ENCODE results near the gene TEKT2.

TEKT2 gene

DNA sequence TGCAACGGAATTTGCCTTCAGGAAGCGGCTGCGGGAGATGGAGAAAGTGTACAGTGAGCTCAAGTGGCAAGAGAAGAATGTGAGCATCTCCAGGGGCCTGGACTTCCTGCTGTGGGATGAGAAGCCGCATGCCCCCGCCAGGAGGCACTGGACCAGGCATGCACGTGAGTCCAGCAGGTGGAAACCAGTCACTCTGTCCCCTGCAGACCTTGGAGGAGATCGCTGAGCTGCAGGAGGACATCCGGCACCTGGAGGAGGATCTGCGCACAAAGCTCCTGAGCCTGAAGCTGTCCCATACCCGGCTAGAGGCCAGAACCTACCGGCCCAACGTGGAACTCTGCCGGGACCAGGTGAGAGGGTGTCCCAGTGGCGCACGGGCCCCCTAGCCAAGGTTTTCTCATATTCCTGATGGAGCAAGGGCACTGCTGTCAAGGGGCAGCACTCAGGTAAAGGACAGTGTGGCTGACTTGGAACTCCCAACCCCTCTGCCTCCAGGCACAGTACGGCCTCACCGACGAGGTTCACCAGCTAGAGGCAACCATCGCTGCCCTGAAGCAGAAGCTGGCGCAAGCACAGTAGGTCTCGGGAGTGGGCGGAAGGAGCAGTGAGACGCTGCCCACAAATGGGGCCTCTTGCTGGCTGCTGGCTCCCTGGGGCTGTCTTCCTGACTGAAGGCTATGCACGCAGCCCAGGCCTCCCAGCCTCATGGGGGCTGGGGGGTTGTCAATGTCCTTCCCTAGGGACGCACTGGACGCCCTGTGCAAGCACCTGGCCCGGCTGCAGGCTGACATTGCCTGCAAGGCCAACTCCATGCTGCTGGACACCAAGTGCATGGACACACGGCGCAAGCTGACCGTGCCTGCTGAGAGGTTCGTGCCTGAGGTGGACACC is 3.6 kb downstream of the TEKT2 start:
- in situ Hi-C loops (cut with HindIII; ENCODE audit: low sequenced_read_pairs): no loop called here

DNA sequence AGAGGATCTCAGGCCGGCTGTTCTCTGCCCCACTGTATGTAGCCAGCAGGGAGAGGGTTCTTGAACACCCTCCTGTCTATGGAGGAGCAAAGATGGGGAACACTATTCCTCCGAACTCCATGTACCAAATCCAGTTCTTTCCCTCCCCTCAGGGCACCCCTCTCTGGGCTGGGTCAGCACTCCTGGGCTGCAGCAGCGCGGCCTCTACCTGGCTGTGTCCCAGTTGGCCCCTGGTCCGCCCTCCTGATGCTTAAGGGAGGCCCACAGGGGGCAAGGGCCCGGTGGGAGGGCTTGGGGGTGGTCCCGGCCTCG is 4.3 kb downstream of the TEKT2 start:
- in situ Hi-C loops (cut with HindIII; ENCODE audit: low sequenced_read_pairs): no loop called here

DNA sequence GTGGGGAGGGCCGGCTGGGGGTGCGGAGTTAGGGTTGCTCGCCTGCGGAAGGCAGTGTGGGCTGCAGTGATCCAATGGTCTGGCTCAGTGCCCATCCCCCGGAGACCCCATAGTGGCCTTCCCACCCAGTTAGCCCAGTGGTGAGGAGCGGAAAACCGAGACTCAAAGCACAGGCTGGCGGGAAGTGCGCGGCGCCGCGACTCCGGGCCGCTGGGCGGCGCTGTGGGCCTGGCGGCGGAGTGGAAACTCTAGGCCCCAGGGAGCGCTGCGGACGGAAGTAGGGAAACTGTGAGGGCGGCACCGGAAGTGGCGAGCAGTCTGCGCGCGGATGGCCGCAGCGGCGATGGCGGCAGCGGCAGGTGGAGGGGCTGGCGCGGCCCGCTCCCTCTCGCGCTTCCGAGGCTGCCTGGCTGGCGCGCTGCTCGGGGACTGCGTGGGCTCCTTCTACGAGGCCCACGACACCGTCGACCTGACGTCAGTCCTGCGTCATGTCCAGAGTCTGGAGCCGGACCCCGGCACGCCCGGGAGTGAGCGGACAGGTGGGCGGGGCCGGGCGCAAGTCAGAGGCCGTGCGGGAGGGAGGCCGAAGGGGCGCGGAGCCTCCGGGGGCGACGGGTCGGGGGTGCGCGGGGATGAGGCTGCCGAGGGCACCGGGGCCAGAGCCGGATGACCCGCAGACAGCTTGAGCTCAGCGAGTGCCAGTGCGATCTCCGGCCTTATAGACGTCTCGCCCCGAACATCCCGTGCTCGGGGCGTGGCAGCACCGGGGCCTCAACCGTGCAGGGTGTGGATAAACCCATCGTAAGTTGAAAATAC is 4.9 kb downstream of the TEKT2 start, which contains the start of gene ADPRS:
Gene ADPRS, plus strand, starts transcription at position 316 of the 816 bp plus-strand sequence. Its CDS starts 13 bp downstream, at position 329.
- in situ Hi-C loops (cut with HindIII; ENCODE audit: low sequenced_read_pairs): no loop called here

DNA sequence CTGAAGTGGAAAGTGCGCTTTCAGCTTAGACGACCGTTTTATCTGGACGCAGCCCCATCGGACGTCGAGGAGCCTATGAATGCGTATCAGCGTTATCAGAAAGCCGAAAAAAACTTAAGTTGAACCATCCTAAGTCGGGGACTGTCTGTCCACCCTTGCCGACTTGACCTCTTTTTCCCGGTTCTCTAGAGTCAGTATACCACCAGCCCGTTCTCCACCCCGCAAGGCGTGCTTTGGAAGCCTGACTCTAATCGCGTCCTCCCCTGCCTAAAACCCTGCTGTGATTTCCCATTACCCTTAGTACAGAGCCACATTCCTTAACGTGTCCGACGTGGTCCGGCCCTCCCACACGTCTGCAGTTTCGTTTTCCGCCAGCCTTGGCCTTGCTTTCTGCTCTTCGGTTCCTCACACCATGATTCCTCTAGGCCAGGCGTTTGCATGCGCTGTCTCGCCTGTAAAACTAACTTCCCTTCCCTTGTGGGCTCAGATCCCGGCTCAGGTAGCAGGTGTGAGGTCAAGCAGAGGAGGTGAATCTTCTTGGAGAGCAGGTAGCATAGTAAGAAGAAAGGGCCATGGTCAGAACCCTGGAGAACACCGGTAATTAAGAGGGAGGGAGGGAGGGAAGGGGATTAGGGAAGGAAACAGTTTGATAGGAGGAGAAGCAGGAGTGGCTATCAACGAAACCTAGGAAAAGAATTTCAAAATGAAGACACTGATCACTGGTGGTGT is 5.7 kb downstream of the TEKT2 start:
- in situ Hi-C loops (cut with HindIII; ENCODE audit: low sequenced_read_pairs): no loop called here

DNA sequence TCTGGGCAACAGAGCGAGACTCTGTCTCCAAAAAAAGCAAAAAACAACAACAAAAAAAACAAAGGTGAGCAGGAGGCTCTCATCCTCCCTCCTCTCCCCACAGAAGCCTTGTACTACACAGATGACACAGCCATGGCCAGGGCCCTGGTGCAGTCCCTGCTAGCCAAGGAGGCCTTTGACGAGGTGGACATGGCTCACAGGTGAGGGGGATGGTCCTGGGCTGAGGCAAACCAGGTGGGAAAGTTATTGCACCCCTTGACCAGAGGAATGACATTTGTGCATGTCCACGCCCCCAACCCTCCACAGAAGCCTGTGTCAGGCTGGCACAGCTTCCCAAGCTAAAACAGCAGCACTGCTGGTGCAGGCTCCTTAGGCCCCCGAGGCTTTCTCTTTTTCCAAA is 7.2 kb downstream of the TEKT2 start:
- in situ Hi-C loops (cut with HindIII; ENCODE audit: low sequenced_read_pairs): no loop called here

DNA sequence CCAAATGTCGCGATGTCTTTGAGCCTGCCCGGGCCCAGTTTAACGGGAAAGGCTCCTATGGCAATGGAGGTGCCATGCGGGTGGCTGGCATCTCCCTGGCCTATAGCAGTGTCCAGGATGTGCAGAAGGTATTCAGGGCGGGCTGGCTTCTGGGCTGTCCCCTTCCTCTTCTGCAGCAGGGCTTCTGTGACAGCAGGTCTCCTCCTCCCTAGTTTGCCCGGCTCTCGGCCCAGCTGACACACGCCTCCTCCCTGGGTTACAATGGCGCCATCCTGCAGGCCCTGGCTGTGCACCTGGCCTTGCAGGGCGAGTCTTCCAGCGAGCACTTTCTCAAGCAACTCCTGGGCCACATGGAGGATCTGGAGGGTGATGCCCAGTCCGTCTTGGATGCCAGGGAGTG is 7.8 kb downstream of the TEKT2 start:
- in situ Hi-C loops (cut with HindIII; ENCODE audit: low sequenced_read_pairs): no loop called here

DNA sequence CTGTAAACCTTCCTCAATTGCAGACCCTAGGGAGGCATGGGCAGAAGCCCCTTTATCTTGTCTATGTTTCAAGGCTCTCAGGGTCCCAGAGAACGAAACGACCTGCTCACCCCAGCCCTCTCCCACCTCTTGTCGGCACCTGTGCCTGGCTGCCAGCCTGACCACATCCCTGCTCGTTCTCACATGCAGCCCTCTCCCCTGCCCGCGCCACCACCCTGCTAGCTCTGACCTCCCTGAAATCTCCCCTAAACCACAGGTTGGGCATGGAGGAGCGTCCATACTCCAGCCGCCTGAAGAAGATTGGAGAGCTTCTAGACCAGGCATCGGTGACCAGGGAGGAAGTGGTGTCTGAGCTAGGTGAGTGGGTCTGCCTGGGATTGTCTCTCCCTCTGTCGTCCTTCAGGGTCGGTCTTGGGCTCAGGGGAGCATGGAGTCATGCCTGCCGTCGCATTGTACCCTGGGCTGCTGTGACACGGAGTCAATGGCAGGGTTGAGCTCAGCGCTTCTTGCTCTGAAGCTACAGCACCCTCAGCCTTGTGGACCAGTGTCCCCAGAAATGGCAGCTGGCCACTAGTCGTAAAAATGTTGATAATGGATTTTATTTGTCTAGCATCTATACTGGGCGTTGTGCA is 8.4 kb downstream of the TEKT2 start:
- in situ Hi-C loops (cut with HindIII; ENCODE audit: low sequenced_read_pairs): no loop called here

DNA sequence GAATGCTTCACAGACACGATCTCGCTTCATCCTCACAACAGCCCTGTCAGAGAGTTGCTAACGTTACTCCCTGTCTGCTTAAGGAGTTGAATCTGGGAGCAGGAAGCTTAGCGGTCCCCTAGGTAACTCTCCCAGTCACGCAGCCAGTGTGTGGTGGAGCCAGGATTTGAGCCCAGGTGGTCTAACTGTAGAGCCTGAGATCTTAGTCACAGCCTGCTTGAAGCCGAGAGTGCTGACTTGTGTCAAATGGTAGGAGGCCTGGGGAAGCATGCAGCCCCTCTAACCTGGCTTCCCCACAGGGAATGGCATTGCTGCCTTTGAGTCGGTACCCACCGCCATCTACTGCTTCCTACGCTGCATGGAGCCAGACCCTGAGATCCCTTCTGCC is 8.9 kb downstream of the TEKT2 start:
- in situ Hi-C loops (cut with HindIII; ENCODE audit: low sequenced_read_pairs): no loop called here

DNA sequence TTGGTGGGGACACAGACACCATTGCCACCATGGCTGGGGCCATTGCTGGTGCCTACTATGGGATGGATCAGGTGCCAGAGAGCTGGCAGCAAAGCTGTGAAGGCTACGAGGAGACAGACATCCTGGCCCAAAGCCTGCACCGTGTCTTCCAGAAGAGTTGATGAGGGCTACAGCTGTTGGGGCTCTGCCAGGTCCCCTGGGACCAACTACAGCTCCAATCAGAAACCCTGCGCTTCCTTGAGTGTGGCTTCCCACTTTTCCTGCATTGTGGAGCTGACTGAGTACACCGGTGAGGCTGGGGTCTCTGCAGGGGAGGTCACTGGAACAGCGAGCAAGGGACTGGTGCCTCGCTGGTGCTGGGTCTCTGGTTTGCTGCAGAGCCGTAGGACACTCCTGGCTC is 9.3 kb downstream of the TEKT2 start:
- in situ Hi-C loops (cut with HindIII; ENCODE audit: low sequenced_read_pairs): no loop called here

DNA sequence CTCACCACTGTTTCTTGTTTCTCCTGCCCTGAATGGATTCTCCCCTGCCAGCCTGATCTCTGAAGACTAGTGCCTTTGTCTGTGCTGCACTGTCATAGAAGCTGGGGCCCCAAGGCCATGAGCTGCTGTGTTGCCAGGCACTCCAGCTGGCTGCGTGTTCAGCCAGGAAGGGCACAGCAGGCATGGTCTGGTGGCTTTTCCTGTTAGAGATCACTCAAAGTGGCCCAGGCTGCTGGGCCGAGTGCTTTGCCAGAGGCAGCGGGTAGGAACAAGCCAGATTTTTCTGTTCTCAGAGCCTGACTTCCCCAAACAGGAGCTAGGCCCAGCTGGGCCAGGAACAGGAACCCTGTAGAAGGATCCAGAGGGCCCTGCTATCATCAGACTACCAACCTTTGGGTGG is 10.0 kb downstream of the TEKT2 start:
- in situ Hi-C loops (cut with HindIII; ENCODE audit: low sequenced_read_pairs): no loop called here

DNA sequence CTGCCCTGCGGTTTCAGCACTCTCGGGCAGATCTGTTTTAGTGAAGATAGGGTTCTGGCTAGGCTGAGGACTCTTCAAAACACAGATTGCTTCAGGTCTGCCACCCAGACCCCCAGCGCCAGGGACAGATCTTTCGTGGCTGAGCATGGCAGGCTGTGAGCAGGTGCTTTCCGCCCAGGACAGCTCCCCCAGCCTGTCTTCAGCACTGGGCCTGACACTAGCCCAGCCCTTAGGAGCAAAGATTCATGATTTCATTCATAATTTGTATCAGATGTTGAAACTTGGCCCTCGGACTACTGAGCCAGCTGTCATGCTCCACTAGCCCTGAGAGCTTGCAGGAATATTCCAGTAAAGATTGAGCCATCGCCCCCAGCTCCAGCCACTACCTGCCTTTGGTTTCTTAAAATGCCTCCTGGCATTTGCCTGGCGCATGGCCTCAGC is 10.7 kb downstream of the TEKT2 start:
- in situ Hi-C loops (cut with HindIII; ENCODE audit: low sequenced_read_pairs): no loop called here

DNA sequence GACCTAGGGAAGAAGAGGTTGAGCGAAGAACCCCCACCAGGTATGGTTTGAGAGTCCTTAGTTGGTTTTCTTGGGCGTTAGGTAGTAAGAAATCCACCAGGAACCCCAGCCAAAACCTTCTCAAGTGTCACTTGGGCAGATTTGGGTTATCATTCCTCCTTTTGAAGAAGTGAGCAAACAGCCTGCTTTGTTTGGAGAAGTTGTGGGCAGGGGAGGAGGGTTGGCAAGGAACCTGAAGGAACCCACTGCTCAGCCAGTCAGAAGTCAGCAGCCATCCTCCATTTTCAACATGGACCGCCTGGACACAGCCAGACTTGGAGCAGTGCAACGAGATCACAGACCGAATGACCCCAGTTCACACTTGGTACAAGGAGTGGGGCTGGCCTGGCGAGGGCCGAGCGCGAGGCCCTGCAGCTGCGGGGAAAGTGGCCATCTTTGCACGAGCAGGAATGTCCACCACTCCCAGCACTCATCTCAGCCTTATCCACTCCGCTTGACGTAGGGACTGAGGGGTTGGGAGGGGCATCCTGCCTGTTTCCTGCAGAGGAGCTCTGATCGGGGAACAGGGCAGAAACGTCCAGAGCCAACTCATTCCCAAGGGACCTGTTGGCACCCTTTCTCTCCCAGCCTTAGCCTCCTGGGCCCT is 12.0 kb downstream of the TEKT2 start:
- in situ Hi-C loops (cut with HindIII; ENCODE audit: low sequenced_read_pairs): no loop called here

DNA sequence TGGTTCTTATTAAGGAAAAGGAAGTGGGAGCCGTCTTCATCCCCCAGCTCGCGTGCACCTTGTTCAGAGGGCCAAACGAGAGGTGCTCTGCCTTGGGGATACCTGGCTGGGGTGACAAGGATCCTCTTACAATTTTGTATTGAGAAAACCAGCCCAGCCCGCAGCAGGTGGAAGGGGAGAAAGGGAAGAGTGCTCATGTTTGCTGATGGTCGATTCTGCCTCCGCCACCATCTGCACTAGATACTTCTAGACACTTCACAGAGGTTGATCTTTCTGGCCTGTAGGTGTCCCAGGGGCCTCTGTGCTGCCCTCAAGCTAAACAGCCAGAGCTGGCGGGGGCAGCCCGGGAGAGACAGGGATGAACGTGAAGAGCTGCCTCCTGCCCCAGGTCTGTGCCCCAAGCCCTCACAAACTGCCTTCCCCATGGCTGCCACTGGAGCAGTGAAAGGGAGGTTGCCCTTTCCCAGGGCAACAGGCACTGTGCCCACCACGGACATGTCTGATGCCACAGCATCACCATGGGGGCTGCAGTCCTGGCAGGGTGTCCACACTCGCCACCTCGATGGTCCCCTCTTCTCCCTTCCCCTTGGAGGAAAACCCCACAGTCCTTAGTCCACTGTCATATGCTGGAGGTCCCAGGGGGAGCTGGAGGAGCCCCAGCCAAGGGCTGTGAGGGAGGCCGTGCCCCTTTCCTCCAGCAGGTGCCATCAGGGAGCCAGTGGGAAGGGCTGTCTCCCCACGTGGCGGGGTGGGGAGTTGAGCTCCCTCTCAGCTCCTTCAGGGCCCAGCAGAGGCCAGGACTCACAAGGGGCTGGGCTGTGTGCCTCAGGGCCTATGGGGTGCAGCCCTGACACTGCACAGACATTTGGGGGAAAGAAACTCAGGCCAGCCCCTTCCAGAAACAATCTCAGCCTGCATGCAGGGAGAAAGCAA is 12.9 kb downstream of the TEKT2 start:
- in situ Hi-C loops (cut with HindIII; ENCODE audit: low sequenced_read_pairs): no loop called here

DNA sequence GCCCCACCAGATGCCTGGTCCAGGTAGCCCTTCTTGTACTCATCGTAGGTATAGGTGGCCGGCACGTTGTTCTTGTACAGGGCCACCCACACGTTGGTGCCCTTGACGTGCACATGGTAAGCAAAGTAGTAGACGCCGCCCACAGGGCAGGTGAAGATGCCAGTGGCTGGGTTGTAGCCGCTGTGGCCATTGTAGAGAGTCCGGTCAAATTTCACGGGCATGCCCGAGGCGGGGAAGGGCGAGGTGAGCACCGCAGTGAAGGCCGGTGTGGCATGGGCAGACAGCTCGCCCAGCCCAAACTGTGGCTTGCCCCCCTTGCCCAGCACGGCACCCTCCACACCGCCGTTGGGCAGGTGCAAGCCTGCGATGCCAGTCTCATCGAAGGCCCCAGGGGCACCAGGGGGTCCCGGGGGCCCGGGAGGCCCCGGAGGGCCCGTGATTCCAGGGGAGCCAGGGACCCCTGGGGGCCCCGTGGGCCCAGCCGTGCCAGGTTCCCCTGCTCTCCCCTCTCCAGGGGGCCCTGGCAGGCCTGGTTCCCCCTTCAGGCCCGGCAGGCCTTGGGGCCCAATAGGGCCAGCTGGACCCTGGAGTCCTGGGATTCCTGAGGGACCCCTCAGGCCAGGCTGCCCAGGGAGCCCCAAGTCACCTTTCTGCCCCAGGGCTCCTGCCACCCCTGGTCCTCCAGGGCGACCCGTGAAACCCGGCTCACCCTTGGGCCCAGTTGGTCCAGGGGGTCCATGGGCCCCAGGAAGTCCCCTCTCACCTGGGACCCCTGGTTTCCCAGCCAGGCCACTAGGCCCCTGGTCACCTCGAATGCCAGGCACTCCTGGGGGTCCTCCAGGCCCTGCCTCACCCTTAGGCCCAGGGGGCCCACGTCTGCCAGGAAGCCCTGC is 14.0 kb downstream of the TEKT2 start:
- in situ Hi-C loops (cut with HindIII; ENCODE audit: low sequenced_read_pairs): no loop called here

DNA sequence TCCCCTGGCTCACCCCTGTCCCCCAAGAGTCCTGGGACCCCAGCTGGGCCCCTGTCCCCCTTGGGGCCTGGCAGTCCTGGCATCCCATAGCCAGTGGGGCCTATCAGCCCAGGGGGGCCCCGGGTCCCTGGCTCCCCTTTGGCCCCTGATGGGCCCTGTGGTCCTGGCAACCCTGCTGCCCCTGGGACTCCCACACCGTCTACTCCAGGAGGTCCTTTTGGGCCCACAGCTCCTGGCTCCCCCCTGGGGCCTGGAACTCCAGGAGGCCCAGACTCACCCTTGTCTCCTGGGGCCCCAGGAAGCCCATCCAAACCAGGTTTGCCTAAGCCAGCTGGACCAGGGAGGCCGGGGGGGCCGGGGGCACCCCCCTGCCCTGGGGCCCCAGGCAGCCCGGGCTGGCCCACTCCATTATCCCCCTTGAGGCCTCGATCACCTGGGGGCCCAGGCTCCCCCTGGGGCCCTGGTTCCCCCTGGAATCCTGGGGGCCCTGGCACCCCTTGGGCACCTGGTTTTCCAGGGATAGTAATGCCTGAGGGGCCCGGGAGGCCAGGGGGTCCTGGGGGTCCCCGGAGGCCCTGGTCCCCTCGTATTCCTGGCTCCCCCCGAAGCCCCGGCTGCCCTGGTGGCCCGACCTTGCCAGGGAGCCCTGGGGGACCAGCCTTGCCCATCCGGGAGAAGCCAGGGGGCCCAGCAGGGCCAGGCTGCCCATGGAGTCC is 14.9 kb downstream of the TEKT2 start:
- in situ Hi-C loops (cut with HindIII; ENCODE audit: low sequenced_read_pairs): no loop called here

DNA sequence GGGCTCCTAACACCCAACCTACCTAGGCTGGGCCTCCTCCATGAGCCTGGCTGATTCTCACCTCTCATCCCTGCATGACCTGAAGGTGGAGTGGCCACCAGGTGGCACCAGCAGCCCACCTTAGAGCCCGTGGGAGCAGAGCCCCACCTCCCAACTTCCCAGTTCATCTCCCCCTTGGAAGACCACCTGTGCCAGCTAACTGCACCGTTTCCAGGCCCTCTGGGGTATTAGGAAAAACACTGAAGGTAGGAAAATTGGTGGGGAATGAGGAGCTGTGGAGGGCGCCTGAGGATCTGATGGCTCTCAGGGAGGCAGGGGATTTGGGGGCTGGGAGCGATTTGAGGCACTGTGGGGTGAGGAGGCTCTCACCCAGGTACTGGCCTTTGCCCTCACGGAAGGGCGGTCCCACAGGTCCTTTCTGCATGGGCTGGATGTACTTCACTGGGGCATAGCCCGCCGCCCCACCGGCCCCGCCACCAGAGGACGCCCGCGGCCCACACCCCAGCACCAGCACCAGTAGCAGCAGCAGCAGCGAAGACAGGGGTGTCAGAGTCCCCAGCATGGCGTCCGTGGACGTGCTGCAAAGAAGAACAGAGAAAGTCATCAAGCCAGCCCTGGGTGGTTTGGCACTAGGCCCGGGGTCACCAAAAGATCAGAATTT is 15.9 kb downstream of the TEKT2 start:
- in situ Hi-C loops (cut with HindIII; ENCODE audit: low sequenced_read_pairs): no loop called here

DNA sequence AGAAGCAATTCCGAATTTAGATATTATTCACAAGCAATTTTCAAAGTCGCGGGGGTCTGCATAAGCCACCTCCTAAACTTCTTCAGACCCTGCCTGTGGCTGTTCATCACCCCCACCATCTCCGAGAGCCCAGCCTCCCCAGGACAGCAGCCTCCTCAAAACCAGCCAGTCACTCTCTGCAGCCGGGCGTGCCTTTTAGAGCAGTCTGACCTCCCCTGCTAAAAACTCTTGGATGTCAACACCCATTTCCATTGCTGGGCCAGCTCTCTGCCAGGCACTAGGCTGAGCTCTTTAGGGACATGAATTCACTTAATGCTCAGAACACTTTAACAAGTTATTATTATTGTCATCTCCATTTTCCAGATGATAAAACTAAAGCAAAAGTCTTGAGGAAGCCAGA is 16.5 kb downstream of the TEKT2 start:
- in situ Hi-C loops (cut with HindIII; ENCODE audit: low sequenced_read_pairs): no loop called here
